Spleen (tissue), 3 donors: ENCODE data around the gene RB1.

ENCODE experiments used
- POLR2A ChIP-seq, 3 donors: fragments of 450-650 bp; IDR thresholded peaks; one replicate each; pipeline ENCODE4 v1.5.1; 2017; ENCODE audit warnings: antibody characterized with exemption in 3 of 3, mild to moderate bottlenecking in 1 of 3
- POLR2AphosphoS5 ChIP-seq, 3 donors: sonication (generic); formaldehyde crosslinking; IDR thresholded peaks; one replicate each; pipeline ENCODE4 v1.5.1; 2017; ENCODE audit warnings: antibody characterized with exemption in 3 of 3

GRCh38 chr13:48404952-48405351 is 101.4 kb downstream of the RB1 start:
- TF ChIP-seq POLR2A (IDR thresholded peaks at IDR 0.05) (no peak), POLR2AphosphoS5 (IDR thresholded peaks at IDR 0.05) (no peak)
